Measurements from ENCODE around the gene EHD4.

Gene EHD4

GRCh38 chr15:41881550-41881919, 90.8 kb downstream of the EHD4 start:
- H2AFZ ChIP-seq (ENCODE audit: low read length), result no peak overlapping the region
- no peaks in the 10 kb centered on the region for H3K9me3 ChIP-seq (ENCODE audit: insufficient read depth, low read depth, low read length)
- H3K9ac ChIP-seq (ENCODE audit: low read depth, low read length, poor library complexity, severe bottlenecking), result no peak overlapping the region
- no peaks in the 10 kb centered on the region for H4K20me1 ChIP-seq (ENCODE audit: insufficient read depth, low read length, poor library complexity, severe bottlenecking)
- no peaks in the 10 kb centered on the region for H3K79me2 ChIP-seq (ENCODE audit: insufficient read depth, low read length)
- no peaks in the 10 kb centered on the region for H3K36me3 ChIP-seq (ENCODE audit: insufficient read depth, low read length)
- no peak for TF ChIP-seq EZH2phosphoT487 (IDR thresholded peaks at IDR 0.05; ENCODE audit: borderline replicate concordance)
- no peak for TF ChIP-seq CTCF (conservative IDR thresholded peaks at IDR 0.05; ENCODE audit: low read length)
- H3K4me3 ChIP-seq (ENCODE audit: low read length, poor library complexity, severe bottlenecking), result no peak overlapping the region
- H3K27me3 ChIP-seq (ENCODE audit: insufficient read depth, low read length, poor library complexity, severe bottlenecking), result no peaks in the 10 kb centered on the region
- H3K4me1 ChIP-seq (ENCODE audit: insufficient read depth, low read length, poor library complexity, severe bottlenecking), result peaks cover 8% of the 10 kb centered on the region
- no peaks in the 10 kb centered on the region for H3F3A ChIP-seq (ENCODE audit: low read depth)
- H3K9me2 ChIP-seq (replicated peaks; ENCODE audit: low read depth, low read length), result no peaks in the 10 kb centered on the region
- H3K4me2 ChIP-seq (ENCODE audit: low read depth, low read length, poor library complexity, severe bottlenecking), result no peak overlapping the region

- no peak overlapping the region for H2AFZ ChIP-seq (ENCODE audit: low read length)
- no peaks in the 10 kb centered on the region for H3K36me3 ChIP-seq (ENCODE audit: insufficient read depth, low read length)
- no peak overlapping the region for H3K4me2 ChIP-seq (ENCODE audit: low read depth, low read length, poor library complexity, severe bottlenecking)
- peaks cover 8% of the 10 kb centered on the region for H3K4me1 ChIP-seq (ENCODE audit: insufficient read depth, low read length, poor library complexity, severe bottlenecking)
- no peaks in the 10 kb centered on the region for H3K79me2 ChIP-seq (ENCODE audit: insufficient read depth, low read length)
- no peaks in the 10 kb centered on the region for H3K27me3 ChIP-seq (ENCODE audit: insufficient read depth, low read length, poor library complexity, severe bottlenecking)
- no peaks in the 10 kb centered on the region for H4K20me1 ChIP-seq (ENCODE audit: insufficient read depth, low read length, poor library complexity, severe bottlenecking)
- H3K9me2 ChIP-seq (replicated peaks; ENCODE audit: low read depth, low read length), result no peaks in the 10 kb centered on the region
- no peaks in the 10 kb centered on the region for H3K9me3 ChIP-seq (ENCODE audit: insufficient read depth, low read depth, low read length)
- no peaks in the 10 kb centered on the region for H3F3A ChIP-seq (ENCODE audit: low read depth)
- no peak overlapping the region for H3K4me3 ChIP-seq (ENCODE audit: low read length, poor library complexity, severe bottlenecking)
- H3K9ac ChIP-seq (ENCODE audit: low read depth, low read length, poor library complexity, severe bottlenecking), result no peak overlapping the region
- TF ChIP-seq EZH2phosphoT487 (IDR thresholded peaks at IDR 0.05; ENCODE audit: borderline replicate concordance), result no peak
- no peak for TF ChIP-seq CTCF (conservative IDR thresholded peaks at IDR 0.05; ENCODE audit: low read length)
Measured at GRCh38 chr15:41881086-41881485, 91.3 kb downstream of the EHD4 start.

GRCh38 chr15:41880156-41880877, 92.0 kb downstream of the EHD4 start:
- Histone ChIP-seq H2AFZ (ENCODE audit: low read length) (no peak overlapping the region), H3K9me2 (replicated peaks; ENCODE audit: low read depth, low read length) (no peaks in the 10 kb centered on the region), H3K9ac (ENCODE audit: low read depth, low read length, poor library complexity, severe bottlenecking) (no peak overlapping the region), H3K79me2 (ENCODE audit: insufficient read depth, low read length) (no peaks in the 10 kb centered on the region), H3K9me3 (ENCODE audit: insufficient read depth, low read depth, low read length) (no peaks in the 10 kb centered on the region), H3K4me3 (ENCODE audit: low read length, poor library complexity, severe bottlenecking) (no peak overlapping the region), H3K27me3 (ENCODE audit: insufficient read depth, low read length, poor library complexity, severe bottlenecking) (no peaks in the 10 kb centered on the region), H3K4me1 (ENCODE audit: insufficient read depth, low read length, poor library complexity, severe bottlenecking) (peaks cover 8% of the 10 kb centered on the region), H3K36me3 (ENCODE audit: insufficient read depth, low read length) (no peaks in the 10 kb centered on the region), H4K20me1 (ENCODE audit: insufficient read depth, low read length, poor library complexity, severe bottlenecking) (no peaks in the 10 kb centered on the region), H3K4me2 (ENCODE audit: low read depth, low read length, poor library complexity, severe bottlenecking) (no peak overlapping the region), H3F3A (ENCODE audit: low read depth) (no peaks in the 10 kb centered on the region)
- TF ChIP-seq EZH2phosphoT487 (IDR thresholded peaks at IDR 0.05; ENCODE audit: borderline replicate concordance) (no peak), CTCF (conservative IDR thresholded peaks at IDR 0.05; ENCODE audit: low read length) (no peak)

Measured in Loucy (cell line).